Testis (tissue), 2 donors: Measurements from ENCODE around the gene DGKH.
"Not testable (repeated sequence)": the region's sequence is repeated elsewhere in the genome, so short reads cannot be mapped to it uniquely, and the experiment has no call there.

Experiments
- CTCF ChIP-seq, 3 experiments: fragments of 450-650 bp in 2 of 3; fragments of 200-600 bp in 1 of 3; sonication (generic) in 1 of 3; IDR thresholded peaks; one replicate each; pipeline ENCODE4 v1.5.1; 2016 to 2019; ENCODE audit warnings: antibody characterized with exemption in 3 of 3, mild to moderate bottlenecking in 2 of 3, moderate library complexity in 1 of 3
- POLR2A ChIP-seq: fragments of 450-650 bp; IDR thresholded peaks from one replicate; pipeline ENCODE4 v1.6.1; 2017; ENCODE audit warnings: antibody characterized with exemption, mild to moderate bottlenecking, moderate library complexity

GRCh38 chr13:42226759-42227158, 178.3 kb downstream of the DGKH start:
- TF ChIP-seq POLR2A; CTCF (IDR thresholded peaks at IDR 0.05): not testable (repeated sequence)
